Mesendoderm (in vitro differentiated cells): Measurements from ENCODE around the gene DDOST.
A peak's percentile ranks its signal among the peaks of the same experiment; 100 is the strongest.

Experiments used
- DNase-seq: peaks from one replicate; pipeline ENCODE4 v3.0.0; 2013
- H2AK5ac ChIP-seq: 2 replicates; pipeline ENCODE4 v1.6.1; 2013; ENCODE audit warnings: low read length, inconsistent platforms
- H2BK120ac ChIP-seq: 2 replicates; pipeline ENCODE4 v1.6.1; 2013; ENCODE audit warnings: low read depth, mild to moderate bottlenecking, low read length, moderate library complexity, mixed read lengths
- H2BK15ac ChIP-seq: replicated peaks from 2 replicates; pipeline ENCODE4 v1.6.1; 2013; ENCODE audit warnings: low read depth, mild to moderate bottlenecking, moderate library complexity
- H2BK5ac ChIP-seq: 2 replicates; pipeline ENCODE4 v1.6.1; 2013; ENCODE audit warnings: low read length, inconsistent platforms
- H3K18ac ChIP-seq: 2 replicates; pipeline ENCODE4 v1.6.1; 2013; ENCODE audit warnings: mild to moderate bottlenecking, low read length, mixed read lengths
- H3K23ac ChIP-seq: one replicate; pipeline ENCODE4 v1.6.1; 2013; ENCODE audit warnings: low read length
- H3K27ac ChIP-seq: 2 replicates; pipeline ENCODE4 v1.5.1; 2013; ENCODE audit warnings: low read depth, mild to moderate bottlenecking, inconsistent platforms, low read length, moderate library complexity
- H3K27me3 ChIP-seq: 2 replicates; pipeline ENCODE4 v1.6.1; 2013; ENCODE audit warnings: low read length, control low read depth, mild to moderate bottlenecking, inconsistent platforms; ENCODE audit not compliant: insufficient read depth, poor library complexity
- H3K36me3 ChIP-seq: 2 replicates; pipeline ENCODE4 v1.6.1; 2013; ENCODE audit warnings: low read length, inconsistent platforms; ENCODE audit not compliant: control insufficient read depth, insufficient read depth
- H3K4ac ChIP-seq: one replicate; pipeline ENCODE4 v1.6.1; 2013; ENCODE audit warnings: low read depth, mild to moderate bottlenecking, low read length, moderate library complexity
- H3K4me1 ChIP-seq: 2 replicates; pipeline ENCODE4 v1.6.1; 2013; ENCODE audit warnings: low read depth, low read length, inconsistent platforms; ENCODE audit not compliant: control insufficient read depth
- H3K4me2 ChIP-seq: 2 replicates; pipeline ENCODE4 v1.6.1; 2013; ENCODE audit warnings: low read length
- H3K4me3 ChIP-seq: 2 replicates; pipeline ENCODE4 v1.5.1; 2013; ENCODE audit warnings: mild to moderate bottlenecking, low read length
- H3K56ac ChIP-seq: one replicate; pipeline ENCODE4 v1.6.1; 2013; ENCODE audit warnings: low read length
- H3K79me1 ChIP-seq: 2 replicates; pipeline ENCODE4 v1.6.1; 2013; ENCODE audit warnings: low read length, inconsistent platforms
- H3K79me2 ChIP-seq: 2 replicates; pipeline ENCODE4 v1.6.1; 2013; ENCODE audit warnings: mild to moderate bottlenecking, low read length; ENCODE audit not compliant: control insufficient read depth, insufficient read depth
- H3K9ac ChIP-seq: 2 replicates; pipeline ENCODE4 v1.6.1; 2013; ENCODE audit warnings: low read length, inconsistent platforms
- H4K5ac ChIP-seq: one replicate; pipeline ENCODE4 v1.6.1; 2013; ENCODE audit warnings: low read length
- H4K8ac ChIP-seq: one replicate; pipeline ENCODE4 v1.6.1; 2013; ENCODE audit warnings: low read depth, mild to moderate bottlenecking, control low read depth, low read length, moderate library complexity
- WGBS: extraction: QIAGEN DNeasy Blood & Tissue Kit; methylation state at CpG from one replicate; pipeline ENCODE4 v1.1.7; 2013; ENCODE audit warnings: low lambda C conversion rate, missing lambda C conversion rate; ENCODE audit not compliant: insufficient coverage; ENCODE audit errors: extremely low coverage; 5-methylcytosine and 5-hydroxymethylcytosine counted together

DDOST gene

GRCh38 chr1:20701847-20702246 lies 40.7 kb upstream of the DDOST start:
- Histone ChIP-seq H3K56ac (no peak overlapping the region), H3K4me2 (no peak overlapping the region), H3K27me3 (no peaks in the 10 kb centered on the region), H4K8ac (no peak overlapping the region), H3K23ac (no peak overlapping the region), H2BK5ac (no peak overlapping the region), H2BK15ac (no peak overlapping the region), H3K18ac (no peak overlapping the region), H3K36me3 (no peaks in the 10 kb centered on the region), H3K4me1 (no peaks in the 10 kb centered on the region), H3K4me3 (no peak overlapping the region), H3K27ac (no peak overlapping the region), H4K5ac (no peak overlapping the region), H2BK120ac (no peak overlapping the region), H3K79me1 (no peaks in the 10 kb centered on the region), H2AK5ac (no peak overlapping the region), H3K79me2 (no peaks in the 10 kb centered on the region), H3K4ac (no peak overlapping the region), H3K9ac (no peak overlapping the region)
- no peak for DNase-seq
- WGBS = no CpG with 5 or more reads among the region's 5 CpGs

GRCh38 chr1:20701446-20701845 lies 40.3 kb upstream of the DDOST start:
- H3K4ac ChIP-seq = no peak overlapping the region
- no peak overlapping the region for H3K4me3 ChIP-seq
- no peak overlapping the region for H3K4me2 ChIP-seq
- H3K56ac ChIP-seq = no peak overlapping the region
- H2BK120ac ChIP-seq = no peak overlapping the region
- H2BK15ac ChIP-seq = no peak overlapping the region
- no peak overlapping the region for H3K23ac ChIP-seq
- H3K79me1 ChIP-seq = no peaks in the 10 kb centered on the region
- H3K79me2 ChIP-seq = no peaks in the 10 kb centered on the region
- H2BK5ac ChIP-seq = no peak overlapping the region
- no peaks in the 10 kb centered on the region for H3K27me3 ChIP-seq
- no peak for DNase-seq
- H3K9ac ChIP-seq = no peak overlapping the region
- no peak overlapping the region for H3K27ac ChIP-seq
- no peak overlapping the region for H3K18ac ChIP-seq
- H3K36me3 ChIP-seq = no peaks in the 10 kb centered on the region
- H4K5ac ChIP-seq = no peak overlapping the region
- no peak overlapping the region for H4K8ac ChIP-seq
- no peak overlapping the region for H2AK5ac ChIP-seq
- H3K4me1 ChIP-seq = no peaks in the 10 kb centered on the region
- no CpG with 5 or more reads among the region's 9 CpGs for WGBS

- Histone ChIP-seq H3K18ac (no peak overlapping the region), H3K4me1 (no peaks in the 10 kb centered on the region), H3K4me3 (no peak overlapping the region)
Observed at GRCh38 chr1:20700636-20701215, 39.6 kb upstream of the DDOST start.

GRCh38 chr1:20699558-20699957 lies 38.4 kb upstream of the DDOST start:
- no peak overlapping the region for H2BK15ac ChIP-seq
- no peak overlapping the region for H3K23ac ChIP-seq
- no peak overlapping the region for H3K9ac ChIP-seq
- WGBS = no CpG with 5 or more reads among the region's 9 CpGs
- H2BK120ac ChIP-seq = no peak overlapping the region
- no peak overlapping the region for H2BK5ac ChIP-seq
- H3K36me3 ChIP-seq = no peaks in the 10 kb centered on the region
- H3K4ac ChIP-seq = no peak overlapping the region
- H3K4me2 ChIP-seq = no peak overlapping the region
- no peak overlapping the region for H2AK5ac ChIP-seq
- no peak overlapping the region for H3K4me3 ChIP-seq
- no peak overlapping the region for H3K27ac ChIP-seq
- no peaks in the 10 kb centered on the region for H3K27me3 ChIP-seq
- no peaks in the 10 kb centered on the region for H3K79me2 ChIP-seq
- no peak overlapping the region for H3K18ac ChIP-seq
- DNase-seq = no peak
- no peak overlapping the region for H3K56ac ChIP-seq
- H3K4me1 ChIP-seq = no peaks in the 10 kb centered on the region
- H3K79me1 ChIP-seq = no peaks in the 10 kb centered on the region
- H4K5ac ChIP-seq = no peak overlapping the region
- H4K8ac ChIP-seq = no peak overlapping the region

More at GRCh38 chr1:20700636-20701215, 39.6 kb upstream of the DDOST start:
- Histone ChIP-seq H3K27ac (no peak overlapping the region), H3K79me2 (no peaks in the 10 kb centered on the region), H3K27me3 (no peaks in the 10 kb centered on the region), H3K23ac (no peak overlapping the region), H3K9ac (no peak overlapping the region), H3K4ac (no peak overlapping the region), H3K79me1 (no peaks in the 10 kb centered on the region), H2BK5ac (no peak overlapping the region), H2BK120ac (no peak overlapping the region), H4K8ac (no peak overlapping the region), H2AK5ac (no peak overlapping the region), H3K4me2 (no peak overlapping the region), H3K56ac (no peak overlapping the region), H2BK15ac (no peak overlapping the region), H3K36me3 (no peaks in the 10 kb centered on the region), H4K5ac (no peak overlapping the region)
- DNase-seq = no peak
- WGBS = no CpG with 5 or more reads among the region's 17 CpGs

- no peak overlapping the region for H3K23ac ChIP-seq
- no peak overlapping the region for H2BK15ac ChIP-seq
- H4K5ac ChIP-seq = no peak overlapping the region
- H3K27me3 ChIP-seq = no peaks in the 10 kb centered on the region
- no peak overlapping the region for H3K18ac ChIP-seq
- H3K79me2 ChIP-seq = no peaks in the 10 kb centered on the region
- H3K36me3 ChIP-seq = no peaks in the 10 kb centered on the region
- no peak overlapping the region for H2AK5ac ChIP-seq
- no peak overlapping the region for H3K4me3 ChIP-seq
- H3K4me1 ChIP-seq = no peaks in the 10 kb centered on the region
- no peak overlapping the region for H3K4me2 ChIP-seq
- no peak overlapping the region for H3K27ac ChIP-seq
- no peak overlapping the region for H3K4ac ChIP-seq
- H4K8ac ChIP-seq = no peak overlapping the region
- no peaks in the 10 kb centered on the region for H3K79me1 ChIP-seq
- H2BK5ac ChIP-seq = no peak overlapping the region
- H3K9ac ChIP-seq = no peak overlapping the region
- DNase-seq = peak; percentile 44
- WGBS = no CpG with 5 or more reads among the region's 18 CpGs
- no peak overlapping the region for H3K56ac ChIP-seq
- H2BK120ac ChIP-seq = no peak overlapping the region
Observed at GRCh38 chr1:20698195-20698910, 37.2 kb upstream of the DDOST start.

GRCh38 chr1:20697563-20697962 lies 36.4 kb upstream of the DDOST start:
- no peaks in the 10 kb centered on the region for H3K36me3 ChIP-seq
- H3K79me2 ChIP-seq = no peaks in the 10 kb centered on the region
- no peak overlapping the region for H3K23ac ChIP-seq
- no peak overlapping the region for H2BK5ac ChIP-seq
- no peak overlapping the region for H2BK15ac ChIP-seq
- no peak overlapping the region for H3K4me3 ChIP-seq
- no peaks in the 10 kb centered on the region for H3K4me1 ChIP-seq
- H4K8ac ChIP-seq = no peak overlapping the region
- no peak overlapping the region for H3K56ac ChIP-seq
- no peak overlapping the region for H2AK5ac ChIP-seq
- no peak overlapping the region for H3K9ac ChIP-seq
- H3K18ac ChIP-seq = no peak overlapping the region
- H2BK120ac ChIP-seq = no peak overlapping the region
- H3K27me3 ChIP-seq = no peaks in the 10 kb centered on the region
- no CpG with 5 or more reads among the region's 12 CpGs for WGBS
- H3K4ac ChIP-seq = no peak overlapping the region
- no peak for DNase-seq
- no peaks in the 10 kb centered on the region for H3K79me1 ChIP-seq
- H4K5ac ChIP-seq = no peak overlapping the region
- no peak overlapping the region for H3K27ac ChIP-seq
- H3K4me2 ChIP-seq = no peak overlapping the region
